HG03280 (cell line): Measurements from ENCODE around the gene PDGFC.

Experiments
- ATAC-seq: cut with Tn5 transposase; IDR thresholded peaks from one replicate; pipeline ENCODE4 v1.9.1; 2021; ENCODE audit warnings: mild to moderate bottlenecking, moderate library complexity; ENCODE audit not compliant: unreplicated experiment

The PDGFC gene

DNA sequence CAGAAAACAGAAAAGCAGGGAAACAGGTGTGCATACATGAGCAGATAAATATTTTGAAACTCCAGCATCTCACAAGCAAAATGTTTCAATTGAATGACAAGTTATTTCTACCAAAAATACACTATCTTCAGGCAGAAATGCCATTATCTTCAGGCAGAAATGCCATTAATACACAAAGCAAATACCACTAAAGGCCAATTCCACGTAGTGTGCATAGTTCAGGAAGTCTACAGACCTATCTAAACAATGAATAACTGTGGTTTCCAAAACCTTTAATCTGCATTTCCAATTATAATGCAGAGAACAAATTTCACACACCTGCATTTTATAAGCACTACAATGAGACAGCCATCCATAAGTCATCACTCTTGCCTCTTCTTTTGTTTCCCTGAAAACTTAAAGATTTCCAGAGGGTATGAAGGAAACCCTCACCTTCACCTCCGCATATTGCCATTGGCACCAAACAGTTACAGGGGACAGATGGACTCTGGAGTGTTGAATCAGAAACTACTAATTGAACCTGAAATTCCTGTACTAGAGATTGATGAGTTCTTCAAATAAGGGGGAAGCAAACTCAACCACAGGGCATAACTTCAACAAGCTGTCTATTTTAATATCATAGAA lies 179.0 kb downstream of the PDGFC start:
- ATAC-seq, result no peak

GRCh38 chr4:156790866-156791265 lies 180.7 kb downstream of the PDGFC start:
- no peak for ATAC-seq

DNA sequence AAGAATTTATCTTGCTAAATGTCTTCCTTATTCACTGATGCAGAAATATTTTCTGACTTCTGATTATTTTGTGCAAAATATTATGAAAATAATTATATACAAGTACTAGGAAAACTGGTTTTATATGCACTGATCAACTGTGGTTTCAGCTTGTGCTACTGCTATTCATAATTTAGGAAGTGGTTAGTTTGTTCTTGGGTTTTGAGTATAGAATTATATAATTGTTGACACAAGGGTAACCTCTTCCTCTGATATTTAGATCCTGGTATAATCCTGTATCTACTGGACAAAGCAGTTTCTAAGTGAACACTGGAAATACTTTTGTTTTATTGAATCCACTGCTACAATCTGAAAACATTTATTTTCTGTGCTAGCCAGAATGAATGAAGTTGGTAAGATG lies 182.8 kb downstream of the PDGFC start:
- no peak for ATAC-seq

- no peak for ATAC-seq
Observed at GRCh38 chr4:156786713-156787112, 184.9 kb downstream of the PDGFC start.

GRCh38 chr4:156784970-156785369 lies 186.6 kb downstream of the PDGFC start:
- ATAC-seq, result no peak

- ATAC-seq, result no peak
Observed at GRCh38 chr4:156783966-156784365, 187.6 kb downstream of the PDGFC start.

GRCh38 chr4:156782491-156782890 lies 189.1 kb downstream of the PDGFC start:
- ATAC-seq, result no peak

DNA sequence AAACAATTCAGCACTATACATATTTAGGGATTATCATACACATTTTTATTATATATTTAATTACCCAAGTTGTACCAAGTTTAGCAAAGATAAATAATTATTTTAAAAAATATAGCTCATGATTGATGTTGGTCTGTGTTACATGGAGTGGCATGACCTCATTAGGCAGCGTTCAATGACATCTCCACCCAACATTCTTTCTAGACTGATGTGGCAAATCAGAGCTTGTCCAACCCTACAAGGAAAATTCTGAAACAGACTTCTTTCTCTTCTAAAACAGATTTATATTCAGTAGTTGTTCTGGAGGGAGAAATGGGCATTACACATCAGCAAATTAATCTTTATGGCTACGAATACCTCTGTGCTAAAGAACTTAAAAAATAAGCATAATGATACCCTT lies 189.7 kb downstream of the PDGFC start:
- ATAC-seq, result no peak

DNA sequence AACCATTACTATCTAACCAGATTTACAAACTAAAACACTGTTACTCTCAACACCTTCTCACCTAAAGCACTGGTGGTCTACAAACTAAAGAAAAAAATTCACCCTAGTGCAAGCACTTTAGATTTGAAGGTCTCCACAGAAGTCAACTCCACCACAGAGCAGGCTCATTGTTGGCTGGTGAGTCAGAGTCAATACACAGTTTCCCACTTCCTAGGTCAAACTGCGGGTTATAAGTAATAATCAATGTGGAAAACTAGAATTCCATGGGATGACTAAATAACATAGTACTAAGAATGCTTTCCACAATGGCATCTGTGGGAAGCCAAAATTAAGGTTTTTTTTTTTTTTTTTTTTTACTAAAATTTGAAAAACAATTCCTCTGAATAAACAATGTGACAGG lies 191.8 kb downstream of the PDGFC start:
- no peak for ATAC-seq

DNA sequence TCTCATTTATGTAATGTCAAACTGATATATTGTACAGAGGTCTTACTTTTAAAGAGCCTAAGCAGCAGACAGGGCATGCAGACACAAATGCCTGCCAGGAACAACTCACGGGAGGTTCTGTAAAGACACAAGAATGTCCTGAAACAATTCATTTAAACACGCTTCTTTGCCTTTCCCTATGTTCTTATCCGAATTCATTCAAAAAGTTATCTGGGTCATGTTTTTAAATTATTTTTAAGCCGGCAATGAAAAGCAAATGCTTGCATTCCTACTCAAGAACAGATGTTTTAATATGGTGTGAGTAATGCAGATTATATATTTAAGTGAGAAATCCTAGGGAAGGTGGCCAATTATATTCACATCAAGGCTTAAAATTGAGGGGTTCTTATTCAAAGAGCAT lies 192.6 kb downstream of the PDGFC start:
- no peak for ATAC-seq

DNA sequence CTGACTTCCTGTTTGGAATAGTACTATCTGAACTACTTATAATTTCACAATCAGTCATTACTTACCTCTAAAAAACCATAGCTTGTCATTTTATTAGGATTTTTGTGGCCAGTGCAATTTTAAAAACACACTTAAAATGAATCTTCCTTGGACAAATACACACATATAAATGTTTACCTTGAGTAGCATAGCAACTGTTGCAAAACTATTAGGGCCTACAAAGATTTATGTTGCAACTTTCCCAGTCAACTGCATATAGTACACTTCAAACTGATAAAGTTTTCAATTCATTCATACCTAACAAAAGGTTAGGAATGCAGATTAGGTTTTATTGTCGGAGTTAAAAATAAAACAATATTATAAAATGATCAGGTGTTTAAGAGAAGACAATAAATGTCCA lies 193.0 kb downstream of the PDGFC start:
- no peak for ATAC-seq

- ATAC-seq, result no peak
Observed at GRCh38 chr4:156778093-156778492, 193.5 kb downstream of the PDGFC start.

GRCh38 chr4:156775813-156776212 lies 195.8 kb downstream of the PDGFC start:
- ATAC-seq, result no peak

DNA sequence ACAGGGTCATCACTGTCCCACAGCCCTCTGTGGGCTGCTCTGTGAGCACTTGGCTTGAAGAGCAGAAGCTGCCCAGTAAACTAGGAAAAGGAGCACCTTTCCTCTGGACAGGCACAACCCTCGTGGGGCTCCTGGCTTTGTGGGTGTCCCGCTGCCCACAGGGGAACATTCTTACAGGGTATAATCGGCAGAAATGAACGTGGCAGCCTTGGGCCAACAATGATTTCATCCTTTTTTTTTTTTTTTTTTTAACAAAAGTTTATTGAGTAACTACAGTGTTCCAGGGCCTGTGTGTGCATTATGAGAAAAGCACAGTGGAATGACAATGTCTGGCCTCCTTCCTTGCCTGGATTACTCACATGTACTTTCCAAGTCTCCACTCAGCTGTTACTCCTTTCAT lies 197.2 kb downstream of the PDGFC start:
- no peak for ATAC-seq

DNA sequence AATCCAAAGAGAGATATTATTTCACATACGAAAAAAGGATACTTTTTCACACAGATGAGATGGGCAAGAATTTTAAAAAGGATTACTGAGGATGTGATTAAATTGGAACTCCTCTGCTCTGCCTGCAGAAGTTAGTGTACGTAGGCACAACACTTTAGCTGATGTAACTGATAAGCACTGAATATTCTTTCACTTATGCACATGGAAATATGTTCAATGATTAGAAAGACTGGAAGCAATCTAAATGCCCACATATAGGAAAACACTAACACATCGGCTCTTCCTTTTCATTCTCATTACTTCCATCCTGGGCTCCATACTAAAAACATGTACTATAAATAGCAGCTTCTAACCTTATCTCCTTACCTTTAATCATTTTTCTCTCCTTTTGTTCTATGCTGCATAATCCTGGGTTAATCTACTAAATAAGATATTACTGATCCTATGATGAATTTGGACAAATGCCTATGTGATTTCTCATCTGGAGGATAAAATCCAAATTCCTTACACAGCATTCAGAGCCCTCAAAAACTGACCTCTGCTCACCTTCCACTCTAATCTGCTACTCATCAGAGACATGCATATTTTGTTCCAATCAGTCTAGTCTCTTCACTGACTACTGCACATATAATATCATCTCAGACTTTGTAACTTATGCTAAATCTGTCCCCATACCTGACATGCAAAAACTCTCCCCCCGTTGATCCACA lies 197.8 kb downstream of the PDGFC start:
- ATAC-seq, result no peak

DNA sequence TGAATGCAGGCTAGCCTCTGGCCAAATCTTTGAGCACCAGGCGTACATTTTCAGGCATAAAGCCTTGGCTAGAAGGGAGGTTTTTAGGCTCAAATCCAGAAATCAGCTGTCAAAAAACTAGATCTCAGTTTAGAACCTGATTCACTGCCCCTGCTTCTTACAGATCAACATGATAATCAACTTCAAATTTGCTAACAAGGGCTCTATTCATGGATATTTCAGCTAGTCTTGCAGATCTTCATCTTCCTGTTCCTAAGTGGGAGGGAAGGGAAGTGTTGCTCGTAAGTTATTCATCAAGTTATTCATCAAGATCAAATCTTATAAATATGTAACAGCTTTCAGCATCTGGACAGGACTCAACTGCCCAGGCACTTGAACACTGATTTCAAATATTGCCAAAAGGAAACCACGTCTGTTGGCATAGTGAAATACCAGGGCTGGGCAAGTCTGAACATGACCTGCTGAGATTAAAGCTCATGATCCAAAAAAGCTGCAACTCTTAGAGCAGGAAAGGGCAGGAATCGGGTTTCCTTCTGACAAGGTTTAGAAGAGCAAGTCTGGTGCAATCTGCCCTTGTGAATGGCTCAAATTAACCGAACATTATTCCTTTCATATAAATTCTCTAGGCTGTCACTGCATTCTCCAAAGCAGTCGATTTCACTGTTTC lies 200.3 kb downstream of the PDGFC start:
- ATAC-seq, result no peak

- no peak for ATAC-seq
Observed at GRCh38 chr4:156770140-156770539, 201.5 kb downstream of the PDGFC start.

DNA sequence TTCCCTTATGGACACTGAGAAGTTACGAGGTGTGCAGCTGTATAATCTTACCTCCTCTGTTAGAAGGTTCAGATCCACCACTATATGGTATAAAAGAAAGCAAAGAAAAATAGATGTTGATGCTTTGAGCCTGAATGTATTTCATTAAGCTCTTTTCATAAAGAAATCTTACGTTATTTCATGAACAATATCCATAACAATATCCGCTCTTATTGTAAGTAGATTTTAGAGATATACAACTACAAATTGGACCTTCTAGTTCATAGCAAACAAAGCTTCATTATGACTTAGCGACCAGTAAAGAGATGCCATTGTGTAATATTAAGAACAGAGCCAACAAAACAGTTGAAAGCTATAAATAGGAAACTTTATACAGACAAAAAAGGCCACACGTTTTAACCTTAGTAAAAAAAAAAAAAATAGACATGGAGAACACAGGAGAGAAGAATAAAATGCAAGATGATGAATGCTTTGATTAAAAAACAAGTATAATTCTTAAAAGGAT lies 203.6 kb downstream of the PDGFC start:
- no peak for ATAC-seq

DNA sequence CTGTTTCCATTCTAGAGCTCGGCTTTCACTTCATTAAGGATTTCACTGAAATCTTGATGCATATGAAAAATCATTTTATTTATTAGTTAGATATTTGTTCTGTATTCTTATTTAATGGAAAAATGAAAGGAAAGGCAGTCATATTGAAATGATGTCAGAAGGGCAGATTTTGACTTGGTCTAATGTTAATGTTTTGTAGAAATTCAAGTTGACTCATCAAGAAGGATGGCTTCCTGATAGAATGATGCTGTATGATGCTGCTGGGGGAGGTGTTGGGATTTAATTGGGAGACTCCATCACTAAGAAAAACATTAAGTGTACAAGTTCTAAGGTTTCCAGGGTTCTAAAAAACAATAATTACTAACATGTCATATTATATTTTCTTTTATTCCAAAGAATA lies 204.8 kb downstream of the PDGFC start:
- ATAC-seq, result no peak

- no peak for ATAC-seq
Observed at GRCh38 chr4:156765277-156765676, 206.3 kb downstream of the PDGFC start.

DNA sequence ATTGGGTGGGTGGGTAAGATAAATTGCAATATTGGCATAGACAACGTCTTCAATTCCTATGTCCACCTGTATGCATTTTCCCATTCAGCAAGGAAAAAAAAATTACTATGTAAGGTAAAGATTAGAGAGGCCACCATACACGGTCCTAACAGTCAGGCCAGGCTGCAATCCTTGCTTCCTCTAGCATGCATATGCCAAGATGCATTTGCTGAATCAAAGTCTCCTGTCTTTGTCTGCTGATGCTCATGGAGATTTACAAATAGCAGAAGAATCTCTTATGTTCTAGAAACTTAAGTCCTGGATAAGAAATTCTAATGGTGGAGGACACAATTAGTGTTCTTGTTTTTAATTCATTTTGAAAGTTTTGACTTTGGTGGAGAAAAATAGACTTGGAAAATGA lies 206.8 kb downstream of the PDGFC start:
- no peak for ATAC-seq

- no peak for ATAC-seq
Observed at GRCh38 chr4:156764145-156764544, 207.5 kb downstream of the PDGFC start.
